ENCODE results near the gene SHD.

Gene SHD

DNA sequence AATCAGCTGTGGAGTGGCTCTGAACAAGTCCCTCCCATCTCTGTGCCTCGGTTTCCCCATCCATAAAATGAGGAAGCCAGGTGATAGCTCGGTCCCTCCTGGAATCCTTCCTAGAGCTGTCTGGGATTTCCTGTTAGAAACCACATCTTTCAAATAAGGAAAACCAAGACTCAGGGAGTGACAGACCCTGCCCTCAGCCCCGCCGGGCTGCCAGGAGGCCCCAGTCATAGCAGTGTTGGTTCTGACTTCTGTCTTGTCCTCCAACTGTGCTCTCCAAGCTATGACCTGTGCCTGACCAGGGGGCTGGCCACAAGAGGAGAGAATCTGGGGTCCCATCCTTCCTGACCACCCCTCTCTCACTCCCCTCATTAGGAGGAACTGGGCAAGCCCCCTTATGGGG lies 1.1 kb upstream of the SHD start (continued):
- TF ChIP-seq, protein P1, sequence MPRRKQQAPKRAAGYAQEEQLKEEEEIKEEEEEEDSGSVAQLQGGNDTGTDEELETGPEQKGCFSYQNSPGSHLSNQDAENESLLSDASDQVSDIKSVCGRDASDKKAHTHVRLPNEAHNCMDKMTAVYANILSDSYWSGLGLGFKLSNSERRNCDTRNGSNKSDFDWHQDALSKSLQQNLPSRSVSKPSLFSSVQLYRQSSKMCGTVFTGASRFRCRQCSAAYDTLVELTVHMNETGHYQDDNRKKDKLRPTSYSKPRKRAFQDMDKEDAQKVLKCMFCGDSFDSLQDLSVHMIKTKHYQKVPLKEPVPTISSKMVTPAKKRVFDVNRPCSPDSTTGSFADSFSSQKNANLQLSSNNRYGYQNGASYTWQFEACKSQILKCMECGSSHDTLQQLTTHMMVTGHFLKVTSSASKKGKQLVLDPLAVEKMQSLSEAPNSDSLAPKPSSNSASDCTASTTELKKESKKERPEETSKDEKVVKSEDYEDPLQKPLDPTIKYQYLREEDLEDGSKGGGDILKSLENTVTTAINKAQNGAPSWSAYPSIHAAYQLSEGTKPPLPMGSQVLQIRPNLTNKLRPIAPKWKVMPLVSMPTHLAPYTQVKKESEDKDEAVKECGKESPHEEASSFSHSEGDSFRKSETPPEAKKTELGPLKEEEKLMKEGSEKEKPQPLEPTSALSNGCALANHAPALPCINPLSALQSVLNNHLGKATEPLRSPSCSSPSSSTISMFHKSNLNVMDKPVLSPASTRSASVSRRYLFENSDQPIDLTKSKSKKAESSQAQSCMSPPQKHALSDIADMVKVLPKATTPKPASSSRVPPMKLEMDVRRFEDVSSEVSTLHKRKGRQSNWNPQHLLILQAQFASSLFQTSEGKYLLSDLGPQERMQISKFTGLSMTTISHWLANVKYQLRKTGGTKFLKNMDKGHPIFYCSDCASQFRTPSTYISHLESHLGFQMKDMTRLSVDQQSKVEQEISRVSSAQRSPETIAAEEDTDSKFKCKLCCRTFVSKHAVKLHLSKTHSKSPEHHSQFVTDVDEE (CRISPR knock-in tag; IDR thresholded peaks at IDR 0.05) = no peak
- no peak for TF ChIP-seq ZFP3 (CRISPR knock-in tag; IDR thresholded peaks at IDR 0.05)
- no peak for TF ChIP-seq ZNF565 (CRISPR knock-in tag; conservative IDR thresholded peaks at IDR 0.05; ENCODE audit: low read depth)
- no peak; the same call in 1 of the 2 replicates for TF ChIP-seq ZNF70 (CRISPR knock-in tag; IDR thresholded peaks at IDR 0.05)
- TF ChIP-seq RARB (CRISPR knock-in tag; IDR thresholded peaks at IDR 0.05) = no peak
- TF ChIP-seq ZFP30 (CRISPR knock-in tag; IDR thresholded peaks at IDR 0.05) = no peak
- no peak for TF ChIP-seq TCF4 (CRISPR knock-in tag; IDR thresholded peaks at IDR 0.05; ENCODE audit: borderline replicate concordance)
- TF ChIP-seq ESRRG (CRISPR knock-in tag; IDR thresholded peaks at IDR 0.05) = no peak
- TF ChIP-seq TOX (CRISPR knock-in tag; IDR thresholded peaks at IDR 0.05; ENCODE audit: borderline replicate concordance) = no peak
- no peak for TF ChIP-seq SNAI2 (CRISPR knock-in tag; IDR thresholded peaks at IDR 0.05)
- no peak for TF ChIP-seq PPARA (CRISPR knock-in tag; IDR thresholded peaks at IDR 0.05; ENCODE audit: borderline replicate concordance)

DNA sequence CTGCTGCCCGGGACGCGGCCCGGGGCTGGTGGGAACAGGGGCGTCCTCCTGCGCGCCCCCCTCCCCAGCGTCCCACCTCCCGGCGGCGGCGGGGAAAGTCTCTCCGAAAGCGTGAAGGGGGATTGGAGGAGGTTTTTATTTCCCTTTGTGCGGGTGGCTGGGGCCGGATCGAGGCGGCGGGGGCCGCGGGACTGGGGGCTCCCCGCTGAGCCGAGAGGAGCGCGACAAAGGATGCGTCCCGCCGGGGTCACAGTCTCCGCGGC lies 132 bp downstream of the SHD start:
- ATAC-seq = no peak; the same call in 1 of the 3 replicates
- TF ChIP-seq PPARA (CRISPR knock-in tag; IDR thresholded peaks at IDR 0.05; ENCODE audit: borderline replicate concordance) (no peak), ARNTL (CRISPR knock-in tag; IDR thresholded peaks at IDR 0.05; ENCODE audit: borderline replicate concordance, low read depth) (no peak), ESRRG (CRISPR knock-in tag; IDR thresholded peaks at IDR 0.05) (no peak), ISL1 (CRISPR knock-in tag; IDR thresholded peaks at IDR 0.05) (no peak), TCF4 (CRISPR knock-in tag; IDR thresholded peaks at IDR 0.05; ENCODE audit: borderline replicate concordance) (no peak), RARB (CRISPR knock-in tag; IDR thresholded peaks at IDR 0.05) (no peak), CREB5 (CRISPR knock-in tag; IDR thresholded peaks at IDR 0.05; ENCODE audit: low read depth) (no peak), POU6F1 (CRISPR knock-in tag; IDR thresholded peaks at IDR 0.05; ENCODE audit: borderline replicate concordance, low read depth) (no peak), OSR1 (CRISPR knock-in tag; IDR thresholded peaks at IDR 0.05) (no peak), TOX (CRISPR knock-in tag; IDR thresholded peaks at IDR 0.05; ENCODE audit: borderline replicate concordance) (no peak), SNAI2 (CRISPR knock-in tag; IDR thresholded peaks at IDR 0.05) (no peak), ZFP30 (CRISPR knock-in tag; IDR thresholded peaks at IDR 0.05) (no peak), BACH2 (CRISPR knock-in tag; IDR thresholded peaks at IDR 0.05; ENCODE audit: borderline replicate concordance) (no peak), ZNF70 (CRISPR knock-in tag; IDR thresholded peaks at IDR 0.05) (no peak), ZFP3 (CRISPR knock-in tag; IDR thresholded peaks at IDR 0.05) (no peak), GLIS3 (CRISPR knock-in tag; IDR thresholded peaks at IDR 0.05) (no peak)
- TF ChIP-seq, protein P1 (CRISPR knock-in tag; IDR thresholded peaks at IDR 0.05) = no peak
- TF ChIP-seq, protein P2, sequence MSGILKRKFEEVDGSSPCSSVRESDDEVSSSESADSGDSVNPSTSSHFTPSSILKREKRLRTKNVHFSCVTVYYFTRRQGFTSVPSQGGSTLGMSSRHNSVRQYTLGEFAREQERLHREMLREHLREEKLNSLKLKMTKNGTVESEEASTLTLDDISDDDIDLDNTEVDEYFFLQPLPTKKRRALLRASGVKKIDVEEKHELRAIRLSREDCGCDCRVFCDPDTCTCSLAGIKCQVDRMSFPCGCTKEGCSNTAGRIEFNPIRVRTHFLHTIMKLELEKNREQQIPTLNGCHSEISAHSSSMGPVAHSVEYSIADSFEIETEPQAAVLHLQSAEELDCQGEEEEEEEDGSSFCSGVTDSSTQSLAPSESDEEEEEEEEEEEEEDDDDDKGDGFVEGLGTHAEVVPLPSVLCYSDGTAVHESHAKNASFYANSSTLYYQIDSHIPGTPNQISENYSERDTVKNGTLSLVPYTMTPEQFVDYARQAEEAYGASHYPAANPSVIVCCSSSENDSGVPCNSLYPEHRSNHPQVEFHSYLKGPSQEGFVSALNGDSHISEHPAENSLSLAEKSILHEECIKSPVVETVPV (CRISPR knock-in tag; IDR thresholded peaks at IDR 0.05) = no peak
